Aorta (tissue), 5 donors: Measurements from ENCODE around the gene NFS1. TPM values are rescaled to one million over a fixed set of nuclear protein-coding genes. Genes with fewer than 3 reads are reported as not detected.
"Not testable (repeated sequence)": the region's sequence is repeated elsewhere in the genome, so short reads cannot be mapped to it uniquely, and the experiment has no call there.

Experiments
- ATAC-seq: fragments of 200-7000 bp; cut with Tn5 transposase; one replicate; pipeline ENCODE4 v1.9.1; 2022; ENCODE audit warnings: moderate library complexity; ENCODE audit not compliant: low FRiP score
- DNase-seq, 2 donors: peaks; one replicate each; pipeline ENCODE4 v3.0.0-alpha.2; 2020
- H3K27ac ChIP-seq, 2 donors: one replicate each; pipeline ENCODE4 v1.5.1; 2013; ENCODE audit warnings: low read length in 2 of 2, mild to moderate bottlenecking in 2 of 2, moderate library complexity in 2 of 2, control low read depth in 1 of 2, inconsistent platforms in 1 of 2, low read depth in 1 of 2
- H3K27me3 ChIP-seq, 2 donors: one replicate each; pipeline ENCODE4 v1.6.1; 2013; ENCODE audit warnings: control low read depth in 1 of 2, low read length in 1 of 2, mild to moderate bottlenecking in 1 of 2, moderate library complexity in 1 of 2; ENCODE audit not compliant: insufficient read depth in 2 of 2, control insufficient read depth in 1 of 2
- H3K36me3 ChIP-seq, 2 donors: one replicate each; pipeline ENCODE4 v1.6.1; 2013; ENCODE audit warnings: control low read depth in 1 of 2, low read length in 1 of 2, mild to moderate bottlenecking in 1 of 2; ENCODE audit not compliant: insufficient read depth in 2 of 2, control insufficient read depth in 1 of 2
- H3K4me1 ChIP-seq, 2 donors: one replicate each; pipeline ENCODE4 v1.6.1; 2013; ENCODE audit warnings: low read length in 2 of 2, control low read depth in 1 of 2, mild to moderate bottlenecking in 1 of 2, moderate library complexity in 1 of 2; ENCODE audit not compliant: insufficient read depth in 2 of 2, control insufficient read depth in 1 of 2
- H3K4me3 ChIP-seq, 2 donors: one replicate each; pipeline ENCODE4 v1.5.1; 2013; ENCODE audit warnings: low read length in 2 of 2, control low read depth in 1 of 2, mild to moderate bottlenecking in 1 of 2
- H3K9me3 ChIP-seq: one replicate; pipeline ENCODE4 v1.6.1; 2013; ENCODE audit warnings: mild to moderate bottlenecking, low read length; ENCODE audit not compliant: control insufficient read depth
- WGBS, 2 donors: extraction: QIAGEN DNeasy Blood & Tissue Kit; methylation state at CpG; one replicate each; pipeline ENCODE4 v1.1.7; 2013; 5-methylcytosine and 5-hydroxymethylcytosine counted together
- intact Hi-C, 2 donors: fragments of 100-400 bp; cut with DNase I; formaldehyde crosslinking; loops; one replicate each; pipeline versions ENCODE4 v1.14.2 to v1.15.0; 2022
- long read RNA-seq, 2 donors: library from polyadenylated mRNA; unstranded; transcript quantifications; one replicate each; pipeline ENCODE4 v2.0.0, GENCODE V29; 2020 to 2021
- polyA plus RNA-seq, 2 donors: library from polyadenylated mRNA; stranded (reverse); fragments of 200-250 nt; gene quantifications; one replicate each; pipeline ENCODE4 v1.2.3, GENCODE V29; 2013
- total RNA-seq, 2 donors: library from RNA; stranded (reverse); fragmentation: NEBNext Ultra II Directional; extraction: Animal tissue kit (Norgen Biotek cat#: 25700); gene quantifications; one replicate each; pipeline ENCODE4 v1.2.1, GENCODE V29; 2021
- donor health status: healthy with polysubstance abuse.
- donor health status: Bipolar disorder and iron deficiency.
- donor health status: DM: no; HTN: no; CAD: no.
- donor health status: DM: no; HTN: no; CAD: no.
- donor health status: DM: yes; HTN: yes; CAD: no.

The NFS1 gene
- total RNA-seq (10 to 100 TPM; 12.6 to 22.1 TPM), polyA plus RNA-seq (10 to 100 TPM; 10.3 to 28.0 TPM)
- long read RNA-seq, donor 1, transcript NFS1-203 (13 exons, 3,012 nt) = major isoform, 35 of 56 reads
- long read RNA-seq, donor 1, partial matches to known transcripts = 11 of 56 reads
- long read RNA-seq, donor 1, other reads (novel, unspliced or antisense) = 4 of 56 reads
- long read RNA-seq, donor 2, transcript NFS1-203 (13 exons, 3,012 nt) = major isoform, 7 of 15 reads
- long read RNA-seq, donor 2, partial matches to known transcripts = 6 of 15 reads
- long read RNA-seq, donor 2, other reads (novel, unspliced or antisense) = 1 of 15 reads

DNA sequence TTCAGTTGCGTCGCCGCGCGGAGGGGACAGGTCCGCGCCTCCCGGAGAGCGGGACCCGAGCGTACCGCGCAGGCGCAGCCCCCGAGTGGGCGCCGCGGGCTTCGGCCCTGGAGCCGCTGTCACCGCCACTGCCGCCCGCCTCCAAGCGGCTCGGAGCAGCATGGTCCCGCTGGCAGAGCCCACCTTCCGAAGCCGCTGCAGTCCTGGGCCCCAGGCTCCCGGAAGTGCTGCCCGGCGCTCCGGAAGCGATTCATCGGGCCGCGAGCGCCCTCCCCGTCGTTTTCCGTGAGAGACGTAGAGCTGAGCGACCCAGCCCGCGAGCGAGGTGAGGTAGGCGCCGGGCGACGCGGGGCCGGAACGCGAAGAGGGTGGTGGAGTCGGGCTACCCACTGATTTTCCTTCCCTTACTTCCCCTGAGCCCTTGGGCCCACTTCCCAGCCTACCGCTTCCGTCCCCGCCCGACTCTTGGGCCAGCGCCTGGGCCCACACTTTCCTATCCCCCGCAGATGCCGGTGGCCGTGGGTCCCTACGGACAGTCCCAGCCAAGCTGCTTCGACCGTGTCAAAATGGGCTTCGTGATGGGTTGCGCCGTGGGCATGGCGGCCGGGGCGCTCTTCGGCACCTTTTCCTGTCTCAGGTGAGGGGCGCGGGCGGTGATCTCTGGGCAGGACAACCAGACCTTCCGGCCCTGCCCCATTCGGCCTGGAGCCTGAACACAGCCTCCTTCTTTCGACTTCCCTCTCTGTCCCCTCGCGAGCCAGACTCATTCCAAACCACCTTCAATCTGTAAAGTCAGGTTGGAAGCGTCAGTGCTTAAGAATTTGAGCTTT is at the start of gene NFS1, which contains the start of gene ROMO1:
Gene NFS1, minus strand, starts transcription at position 226 of the 830 bp plus-strand sequence. Its CDS starts 64 bp downstream, at position 162.
Gene ROMO1, plus strand, starts transcription at position 279 of the 830 bp plus-strand sequence. Its CDS starts 228 bp downstream, at position 507.
- intact Hi-C loops = loop anchor here in 1 of 2 donors (10.0 kb wide), 1 partner anchor 235 kb away; no protein-coding TSS in a partner anchor
- H3K9me3 ChIP-seq = no peaks in the 10 kb centered on the region
- H3K4me1 ChIP-seq = peaks cover 0 to 5% of the 10 kb centered on the region in 2 donors
- ATAC-seq (peak; percentile 94), DNase-seq (peak; percentile 90 to 96)
- 0% methylated on average over 66 to 81 of the region's 81 CpGs for WGBS, 2 donors
- no peaks in the 10 kb centered on the region for H3K36me3 ChIP-seq
- H3K4me3 ChIP-seq = peak within 1 kb of the TSS; percentile 61 to 70
- peak within 1 kb of the TSS in 1 of 2 donors; percentile 90 for H3K27ac ChIP-seq
- no peaks in the 10 kb centered on the region for H3K27me3 ChIP-seq

DNA sequence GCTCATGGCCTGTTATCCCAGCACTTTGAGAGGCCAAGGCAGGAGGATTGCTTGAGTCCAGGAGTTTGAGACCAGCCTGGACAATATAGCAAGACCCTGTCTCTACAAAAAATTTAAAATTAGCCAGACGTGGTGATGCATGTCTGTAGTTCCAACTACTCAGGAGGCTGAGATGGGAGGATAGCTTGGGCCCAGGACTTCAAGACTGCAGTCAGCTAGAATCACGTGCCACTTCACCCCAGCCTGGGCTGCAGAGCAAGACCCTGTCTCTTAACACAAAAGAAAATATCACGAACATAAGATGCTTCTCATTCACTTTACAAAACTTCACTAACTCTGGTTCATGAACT is 45.3 kb upstream of the NFS1 start:
- intact Hi-C loops, H3K4me1 ChIP-seq, H3K36me3 ChIP-seq, H3K9me3 ChIP-seq, H3K4me3 ChIP-seq, H3K27ac ChIP-seq, ATAC-seq, H3K27me3 ChIP-seq, DNase-seq: not testable (repeated sequence)
- WGBS, 2 donors = 93 to 98% methylated on average over 3 of the region's 3 CpGs

DNA sequence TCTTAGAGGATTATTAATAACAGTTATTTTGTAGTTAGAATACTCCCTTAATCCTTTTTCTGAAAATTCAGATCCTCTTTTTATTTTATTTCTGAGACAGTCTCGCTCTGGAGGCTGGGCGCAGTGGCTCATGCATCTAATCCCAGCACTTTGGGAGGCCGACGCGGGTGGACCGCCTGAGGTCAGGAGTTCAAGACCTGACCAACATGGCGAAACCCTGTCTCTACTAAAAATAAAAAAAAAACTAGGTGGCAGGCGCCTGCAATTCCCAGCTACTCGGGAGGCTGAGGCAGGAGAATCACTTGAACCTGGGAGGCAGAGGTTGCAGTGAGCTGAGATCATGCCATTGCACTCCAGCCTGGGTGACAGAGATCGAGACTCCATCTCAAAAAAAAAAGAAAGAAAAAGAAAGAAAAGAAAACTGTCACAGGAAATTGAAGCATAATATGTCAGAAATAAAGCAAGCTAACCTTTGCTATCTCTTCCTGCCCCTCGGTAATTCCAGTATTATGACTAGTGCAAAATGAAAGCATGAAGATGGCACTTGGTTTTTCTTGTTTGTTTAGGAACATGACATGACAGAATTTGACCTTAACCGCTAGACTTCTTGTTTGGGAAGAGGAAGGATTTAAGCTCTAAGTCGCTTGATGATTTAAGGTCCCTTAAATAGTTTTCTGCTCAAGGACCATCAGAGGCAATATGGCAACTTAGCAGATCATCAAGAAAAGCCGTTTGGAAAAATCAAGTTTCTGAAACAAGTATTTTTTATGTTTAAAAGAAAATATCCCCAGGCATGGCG is 44.7 kb upstream of the NFS1 start:
- Histone ChIP-seq H3K27ac (no peak overlapping the region), H3K4me1 (peaks cover 0 to 4% of the 10 kb centered on the region in 2 donors), H3K9me3 (no peaks in the 10 kb centered on the region), H3K36me3 (peaks cover 2% of the 10 kb centered on the region in 2 donors), H3K27me3 (no peaks in the 10 kb centered on the region), H3K4me3 (no peak overlapping the region)
- WGBS, 2 donors = 85% methylated on average over 15 of the region's 15 CpGs
- no peak for ATAC-seq
- intact Hi-C loops = loop anchor here (2.0 kb wide), 2 partner anchors 29 to 141 kb away; partner anchors contain the start of gene PHF20 (in 1 of the 2)
- DNase-seq = peak in 1 of 2 donors; percentile 59

DNA sequence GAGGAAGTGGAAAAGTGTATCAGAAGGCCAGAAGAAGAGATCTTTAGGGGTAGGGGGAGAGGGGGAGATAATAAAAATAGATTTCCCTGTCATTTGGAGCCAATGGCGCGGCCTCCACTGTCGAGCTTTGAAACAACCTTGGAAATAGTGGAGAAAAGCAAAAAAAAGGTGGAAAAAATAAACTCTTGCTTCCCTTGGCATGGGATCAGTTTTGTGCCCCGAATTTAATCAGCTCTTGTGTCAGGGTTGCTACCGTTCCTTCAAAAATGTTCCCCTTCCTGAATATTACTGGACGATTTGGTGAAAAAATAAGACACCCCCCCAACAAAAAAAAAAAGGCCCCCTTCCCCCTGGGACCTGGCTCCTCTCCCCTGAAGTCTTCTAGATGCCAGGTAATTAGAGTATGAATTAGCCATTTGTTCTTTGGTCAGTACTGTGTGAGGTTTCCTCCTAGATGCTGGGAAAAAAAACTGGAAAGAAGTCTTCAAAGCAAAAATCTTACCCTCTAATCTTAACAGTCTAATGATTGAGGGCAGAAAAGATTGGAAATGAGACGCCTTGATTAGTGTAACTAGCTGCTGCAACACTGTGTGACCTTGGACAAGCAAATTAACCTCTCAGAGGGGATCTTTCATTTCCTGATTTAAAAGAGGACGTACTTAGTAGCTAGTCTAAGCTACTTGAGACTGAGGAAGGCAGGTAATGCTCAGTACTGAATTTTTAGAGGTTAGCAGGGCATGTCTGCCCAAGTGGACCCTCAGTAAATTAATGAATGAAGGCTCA is 43.8 kb upstream of the NFS1 start:
- ATAC-seq = no peak
- H3K9me3 ChIP-seq = no peaks in the 10 kb centered on the region
- H3K36me3 ChIP-seq = peaks cover 2 to 4% of the 10 kb centered on the region in 2 donors
- intact Hi-C loops = loop anchor here (1.0 to 2.0 kb wide), 3 partner anchors 30 to 142 kb away; partner anchors contain the start of gene PHF20 (in 1 of the 2)
- H3K27me3 ChIP-seq = no peaks in the 10 kb centered on the region
- no peak for DNase-seq
- peak overlapping the region; percentile 46 to 85 for H3K27ac ChIP-seq
- H3K4me1 ChIP-seq = peaks cover 0 to 4% of the 10 kb centered on the region in 2 donors
- peak overlapping the region; percentile 58 to 85 for H3K4me3 ChIP-seq
- 9 to 11% methylated on average over 8 of the region's 8 CpGs for WGBS, 2 donors

DNA sequence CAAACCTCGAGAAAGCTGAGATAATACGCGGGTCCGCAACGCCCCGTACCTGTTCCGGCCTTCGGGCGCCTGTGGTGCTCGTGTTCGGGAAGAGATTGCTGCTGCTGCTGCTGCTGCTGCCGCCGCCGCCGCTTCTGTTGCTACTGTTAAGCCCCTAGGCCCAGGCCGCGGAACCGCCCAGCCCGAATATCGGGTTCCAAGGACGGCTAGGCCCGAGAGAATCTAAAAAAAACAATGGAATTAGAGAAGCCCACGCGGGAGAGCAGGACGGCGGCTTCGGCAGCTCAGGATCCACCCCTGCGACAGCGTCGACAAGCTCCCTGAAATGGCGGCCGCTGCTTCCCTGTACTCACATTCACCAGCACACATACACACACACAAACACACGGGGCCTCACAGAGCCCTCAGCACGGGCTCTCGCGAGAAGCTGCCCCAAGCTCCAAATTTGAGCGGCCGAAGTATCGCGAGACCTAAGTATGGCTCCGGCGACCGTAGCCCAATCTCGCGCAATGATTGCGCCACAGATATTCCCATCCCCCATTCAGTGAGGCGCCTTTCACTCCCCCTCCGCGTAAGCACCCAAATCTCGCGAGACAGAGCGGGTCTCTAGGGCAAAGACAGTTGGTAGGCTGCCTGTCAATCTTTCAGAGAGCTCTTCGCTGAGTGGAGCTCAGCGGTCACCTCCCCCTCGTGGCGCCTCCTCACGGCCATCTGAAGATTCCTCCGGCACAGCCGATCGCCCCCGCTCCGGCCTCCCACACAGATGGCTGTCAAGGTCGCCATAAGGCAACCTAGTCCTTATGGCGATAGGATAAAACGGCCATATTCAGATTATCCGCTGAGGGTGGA is 43.0 kb upstream of the NFS1 start, which contains the start of gene RBM39:
Gene RBM39, minus strand, starts transcription at position 369 of the 849 bp plus-strand sequence. CDS start 1,386 bp downstream, outside the sequence.
- Histone ChIP-seq H3K27me3 (no peaks in the 10 kb centered on the region), H3K4me1 (peaks cover 0 to 4% of the 10 kb centered on the region in 2 donors), H3K27ac (peak within 1 kb of the TSS; percentile 94 to 99), H3K9me3 (no peaks in the 10 kb centered on the region), H3K36me3 (peaks cover 2 to 4% of the 10 kb centered on the region in 2 donors), H3K4me3 (peak within 1 kb of the TSS; percentile 85 to 96)
- ATAC-seq (peak; percentile 99), DNase-seq (peak; percentile 99 to 100)
- WGBS, 2 donors = 0% methylated on average over 66 of the region's 66 CpGs
- intact Hi-C loops = loop anchor here (1.0 to 2.0 kb wide), 3 partner anchors 31 to 143 kb away; partner anchors contain the start of gene PHF20 (in 1 of the 2)

DNA sequence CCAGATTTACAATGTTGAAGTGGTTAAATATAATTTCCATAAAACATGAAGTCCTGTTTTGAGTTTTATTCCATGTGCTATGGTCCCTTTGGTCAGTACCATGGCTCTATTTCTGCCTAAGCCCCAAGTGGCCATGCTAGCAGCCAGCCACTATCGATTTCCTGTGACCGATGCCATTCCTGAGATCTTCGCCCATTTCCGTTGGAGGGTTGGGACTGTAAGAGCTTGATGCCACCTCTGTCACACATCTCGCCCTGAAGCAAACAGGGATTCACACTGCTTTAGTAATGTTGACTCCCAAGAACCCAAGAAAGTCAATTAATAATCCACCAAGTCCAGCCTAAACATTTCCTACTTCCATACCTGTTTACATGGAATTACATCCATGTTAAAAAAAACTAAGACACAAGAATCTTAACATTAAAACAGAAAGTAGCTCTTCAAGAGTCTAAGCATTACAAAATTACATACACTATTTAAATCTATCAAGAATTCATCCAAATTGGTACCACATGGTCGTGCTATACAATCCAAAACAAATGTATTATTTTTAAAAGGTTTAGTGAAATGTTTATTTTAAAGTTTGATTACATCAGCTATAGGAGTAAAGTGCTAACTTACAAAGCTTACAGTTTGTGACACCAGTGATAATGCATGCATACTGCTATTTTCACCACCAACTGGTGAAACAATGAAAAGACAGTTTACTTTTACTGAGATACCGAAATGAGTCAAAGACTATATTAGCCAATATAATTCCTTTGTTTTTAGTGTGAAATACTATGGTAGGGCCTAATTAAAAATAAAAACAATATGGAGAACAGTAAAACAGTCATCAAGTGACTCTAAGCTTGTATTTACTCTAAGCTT is 40.4 kb upstream of the NFS1 start:
- H3K27me3 ChIP-seq = no peaks in the 10 kb centered on the region
- H3K4me1 ChIP-seq = peaks cover 2 to 4% of the 10 kb centered on the region in 2 donors
- intact Hi-C loops = loop anchor here in 1 of 2 donors (5.0 kb wide), 1 partner anchor 38 kb away; no protein-coding TSS in a partner anchor
- ATAC-seq = no peak
- peaks cover 4% of the 10 kb centered on the region in 2 donors for H3K36me3 ChIP-seq
- no peak for DNase-seq
- H3K4me3 ChIP-seq = peak overlapping the region in 1 of 2 donors; percentile 26
- WGBS, 2 donors = 38 to 40% methylated on average over 7 of the region's 7 CpGs
- no peaks in the 10 kb centered on the region for H3K9me3 ChIP-seq
- no peak overlapping the region for H3K27ac ChIP-seq
